Adipose tissue (tissue), 3 donors: ENCODE results near the gene TMEM63B. TPM values are rescaled to one million over a fixed set of nuclear protein-coding genes. Genes with fewer than 3 reads are reported as not detected.
"Not testable (repeated sequence)": the region's sequence is repeated elsewhere in the genome, so short reads cannot be mapped to it uniquely, and the experiment has no call there.

Experiments used
- H3K27ac ChIP-seq: one replicate; pipeline ENCODE4 v1.5.1; 2013; ENCODE audit warnings: low read depth, low read length
- WGBS, 3 donors: extraction: QIAGEN DNeasy Blood & Tissue Kit; methylation state at CpG; one replicate each; pipeline ENCODE4 v1.1.7; 2013; 5-methylcytosine and 5-hydroxymethylcytosine counted together
- polyA plus RNA-seq, 3 donors: library from polyadenylated mRNA; stranded (reverse); fragments of 200-250 nt; gene quantifications; one replicate each; pipeline ENCODE4 v1.2.3, GENCODE V29; 2013
- donor health status: healthy with polysubstance abuse.
- donor health status: Bipolar disorder and iron deficiency.
- donor health status: healthy.

The TMEM63B gene
- polyA plus RNA-seq = 10 to 100 TPM in 2 of 3 donors, 1 to 10 TPM in 1; 8.6 to 18.8 (median 10.9) TPM

DNA sequence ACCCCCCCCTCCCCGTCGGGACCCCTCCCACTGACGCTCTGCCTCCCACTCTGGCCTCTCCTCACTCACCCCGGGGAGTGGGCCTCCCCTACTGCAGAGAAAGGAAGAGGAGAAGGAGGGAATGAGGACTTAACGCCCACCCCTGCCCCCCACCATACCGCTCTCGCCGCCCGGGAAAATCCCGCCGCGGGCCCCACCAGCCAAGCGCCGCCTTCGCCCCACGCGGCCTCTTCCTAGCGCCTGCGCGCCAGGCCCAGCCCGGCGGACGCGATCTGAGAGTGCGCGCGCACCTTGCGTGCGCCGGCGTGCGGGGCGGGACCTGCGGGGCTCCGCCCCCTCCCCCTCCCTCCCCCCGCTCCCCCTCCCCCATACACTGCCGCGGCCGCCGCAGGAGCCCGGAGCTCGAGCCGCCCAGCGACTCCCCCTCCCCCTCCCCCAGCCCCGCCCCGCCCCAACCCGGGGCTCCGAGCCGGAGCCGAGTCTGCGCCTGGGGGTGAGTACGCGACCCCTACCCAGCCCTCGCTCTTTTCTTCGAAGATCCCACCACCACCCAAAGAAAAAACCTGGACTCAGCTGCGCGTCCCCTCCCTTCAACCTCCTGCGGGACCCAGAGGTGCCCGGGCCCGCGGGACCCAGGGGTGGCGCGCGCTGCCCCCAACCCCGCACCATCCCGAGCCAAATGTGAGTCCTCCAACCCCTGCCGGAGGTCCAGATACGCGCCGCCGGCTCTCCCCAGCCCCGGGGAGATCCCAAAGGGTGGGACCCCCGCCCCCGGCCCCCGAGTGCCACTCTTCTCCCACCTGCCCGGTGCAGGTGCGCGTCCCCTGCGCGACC, at the start of gene TMEM63B, which contains the start of gene MRPL14:
TMEM63B (plus strand) TSS at position 369 of the 834 bp plus-strand sequence. CDS start 7,031 bp downstream, outside the sequence.
MRPL14 (minus strand) TSS at position 267 of the 834 bp plus-strand sequence. CDS start 10,841 bp downstream, outside the sequence.
- WGBS, 3 donors = 0 to 1% (median 0%) methylated on average over 32 to 73 of the region's 80 CpGs
- H3K27ac ChIP-seq = no peak within 1 kb of the TSS

DNA sequence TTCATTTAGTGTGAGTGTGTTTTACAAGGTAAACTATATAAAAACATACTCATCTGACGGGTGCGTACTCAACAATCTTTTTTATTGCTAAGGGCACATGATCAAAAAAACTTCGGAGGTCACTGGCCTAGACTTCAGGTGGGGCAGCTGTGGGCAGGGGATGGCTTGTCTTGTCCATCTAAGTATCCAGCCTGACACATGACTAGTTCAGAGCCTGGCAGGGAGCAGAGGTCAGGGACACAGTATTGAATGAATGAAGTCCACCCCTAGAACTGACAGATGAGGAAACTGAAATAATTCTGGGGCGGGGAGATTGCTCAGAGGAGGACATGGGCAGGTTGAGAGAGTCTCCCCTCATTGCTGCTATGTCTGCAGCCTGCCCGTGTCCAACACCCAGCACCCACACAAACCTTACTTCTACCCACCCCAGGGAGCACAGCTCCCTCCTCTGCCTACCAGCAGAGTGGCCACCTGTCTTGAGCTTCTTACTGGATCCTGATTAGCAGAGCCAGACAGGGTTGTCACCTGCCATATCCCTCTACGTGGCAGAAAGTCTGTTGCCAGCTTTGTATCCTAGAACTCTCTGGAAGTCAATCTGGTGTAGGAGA, 49.0 kb upstream of the TMEM63B start:
- WGBS, 3 donors = 89 to 96% (median 92%) methylated on average over 6 of the region's 6 CpGs
- no peak overlapping the region for H3K27ac ChIP-seq

DNA sequence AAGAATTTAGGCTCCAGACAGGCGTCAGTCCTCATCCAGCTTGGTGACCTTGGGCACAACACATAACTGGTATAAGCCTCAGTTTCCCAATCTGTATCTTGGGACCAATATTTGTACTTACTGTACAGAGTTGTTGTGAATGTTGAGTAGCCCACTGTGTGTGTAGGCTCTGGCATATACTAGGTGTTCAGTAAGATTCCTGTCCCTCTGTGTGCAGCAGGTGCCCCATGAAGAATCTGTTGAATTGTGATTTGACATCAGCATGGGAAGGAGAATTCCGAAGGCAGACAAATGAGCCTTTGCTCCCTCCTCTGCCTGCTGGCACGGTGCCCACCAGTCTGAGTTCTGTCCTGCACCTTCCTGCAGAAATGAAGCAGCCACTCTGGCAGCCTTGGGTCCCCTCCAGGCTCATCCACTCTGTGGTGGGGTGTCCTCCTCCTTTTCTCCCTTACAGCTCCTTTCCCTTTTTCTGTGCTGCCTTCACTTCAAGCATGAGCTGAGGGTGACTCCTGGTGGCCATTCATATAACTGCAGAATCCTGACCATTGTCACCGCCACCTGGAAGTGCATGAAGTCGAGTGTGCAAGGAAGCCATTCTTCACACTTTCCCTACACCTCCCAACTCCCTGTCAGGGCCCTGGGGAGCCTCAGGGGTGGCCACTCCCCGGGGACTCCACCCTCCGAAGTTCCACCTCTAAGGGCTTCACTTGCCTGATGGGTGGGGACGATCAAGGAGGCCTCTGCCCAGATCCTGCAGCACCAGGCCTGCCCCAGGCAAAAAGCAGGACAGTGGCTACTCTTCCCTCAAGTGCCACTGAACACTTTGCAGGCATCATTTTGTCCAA, 48.3 kb upstream of the TMEM63B start:
- H3K27ac ChIP-seq = no peak overlapping the region
- 16 to 24% (median 23%) methylated on average over 8 of the region's 8 CpGs for WGBS, 3 donors

DNA sequence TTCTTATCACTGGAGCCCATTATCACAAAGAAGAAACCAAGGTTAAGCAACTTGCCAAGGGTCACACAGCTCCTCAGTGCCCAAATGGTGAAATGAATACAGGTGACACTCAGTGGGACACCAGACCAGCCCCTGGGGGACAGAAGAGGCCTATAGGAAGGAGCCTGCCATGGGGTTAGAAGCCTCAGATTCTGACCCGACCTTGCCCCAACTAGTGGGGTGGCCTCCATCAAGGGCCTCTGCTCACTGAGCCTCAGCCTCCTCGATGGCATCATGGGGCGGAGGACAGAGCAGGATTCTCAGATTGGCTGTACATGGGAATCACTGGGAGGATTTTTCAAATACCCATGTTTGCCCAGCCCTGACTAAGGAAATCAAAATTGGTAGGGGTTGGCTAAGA, 47.7 kb upstream of the TMEM63B start:
- H3K27ac ChIP-seq = no peak overlapping the region
- 74 to 88% (median 75%) methylated on average over 3 of the region's 3 CpGs for WGBS, 3 donors

DNA sequence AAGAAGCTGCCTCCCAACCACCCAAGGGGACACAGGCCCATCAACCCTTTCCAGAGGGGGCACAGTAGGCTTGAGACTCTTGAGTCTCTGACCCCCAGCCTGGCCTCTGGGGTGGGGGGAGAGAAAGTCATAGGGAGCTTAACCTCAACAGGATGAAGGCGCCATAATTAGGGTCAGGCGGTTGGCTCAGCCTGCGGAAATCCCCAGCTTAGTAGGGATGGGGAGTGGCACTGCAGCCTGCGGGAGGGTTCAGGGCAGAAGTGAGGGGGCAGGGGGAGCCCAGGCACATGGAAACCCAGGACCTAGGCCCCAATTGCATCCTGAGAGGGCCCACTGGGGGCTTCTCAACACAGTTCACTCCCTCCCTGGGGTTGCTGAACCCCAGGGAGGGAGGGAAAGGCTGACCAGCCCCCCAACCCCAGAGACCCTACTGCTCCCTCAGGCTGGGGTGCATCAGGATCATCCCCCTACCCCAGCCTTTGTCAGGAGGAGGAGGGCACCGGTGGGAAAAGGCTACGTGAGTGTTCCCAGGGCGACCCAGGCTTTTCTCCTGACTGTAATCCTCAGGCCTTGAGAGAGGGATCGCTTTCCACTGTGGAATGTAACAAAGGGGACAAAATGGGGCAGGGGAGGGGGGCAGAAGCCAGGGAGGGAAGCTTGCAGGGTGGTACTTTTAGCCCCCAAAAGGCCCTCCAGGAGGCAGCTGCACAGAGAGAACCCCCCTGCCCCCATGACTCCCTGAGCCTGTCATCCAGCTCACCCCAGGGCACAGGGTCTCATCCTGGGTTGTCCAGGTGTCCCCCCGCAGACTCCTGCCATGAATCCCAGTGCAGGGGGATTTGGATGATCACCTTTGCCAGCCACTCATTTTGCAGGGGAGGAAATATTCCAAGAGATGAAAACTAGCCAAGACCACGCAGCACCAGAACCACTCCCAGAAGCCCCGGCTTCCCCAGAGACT, 46.5 kb upstream of the TMEM63B start:
- 69 to 77% (median 76%) methylated on average over 11 of the region's 11 CpGs for WGBS, 3 donors
- no peak overlapping the region for H3K27ac ChIP-seq

DNA sequence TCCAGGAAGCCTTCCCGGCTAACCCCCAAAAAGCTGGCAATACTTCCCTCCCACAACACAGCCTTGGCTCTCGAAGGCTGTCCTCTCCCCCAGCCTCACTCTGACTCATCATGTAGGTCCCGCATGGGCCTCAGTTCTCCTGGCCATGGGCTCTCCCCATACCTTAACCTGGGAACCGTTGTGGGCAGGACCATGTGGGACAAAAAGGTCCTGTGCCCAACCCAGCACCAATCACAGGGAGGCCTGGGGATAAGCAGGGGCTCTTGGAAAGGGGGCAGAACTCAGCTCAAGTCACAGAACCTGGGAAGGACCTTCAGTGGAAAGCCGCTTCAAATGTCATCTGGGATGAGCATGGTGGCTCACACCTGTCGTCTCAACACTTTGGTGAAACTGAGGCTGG, 45.6 kb upstream of the TMEM63B start:
- H3K27ac ChIP-seq = no peak overlapping the region
- 83 to 87% (median 86%) methylated on average over 6 of the region's 6 CpGs for WGBS, 3 donors

DNA sequence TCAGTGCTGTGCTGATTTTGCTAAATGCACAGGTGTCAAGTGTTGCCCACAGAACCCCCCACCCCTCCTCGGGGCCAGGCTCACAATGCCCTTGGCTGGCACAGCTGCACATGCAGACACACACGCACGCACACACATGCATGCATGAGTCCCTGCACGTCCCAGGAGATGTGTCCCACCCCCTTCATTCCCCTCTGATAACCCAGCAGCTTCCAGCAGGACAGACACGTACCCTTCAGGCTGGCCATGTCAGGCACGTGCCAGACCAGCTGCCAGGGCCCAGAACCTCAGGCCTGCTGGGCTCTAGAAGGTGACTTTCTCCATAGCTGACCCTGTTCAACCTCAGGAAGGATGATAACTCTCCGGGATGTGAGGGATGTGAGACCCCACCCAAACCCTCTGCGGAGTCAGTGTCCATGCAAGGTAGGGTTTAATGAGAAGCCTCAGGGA, 44.5 kb upstream of the TMEM63B start:
- no peak overlapping the region for H3K27ac ChIP-seq
- 85 to 87% (median 87%) methylated on average over 8 of the region's 8 CpGs for WGBS, 3 donors

DNA sequence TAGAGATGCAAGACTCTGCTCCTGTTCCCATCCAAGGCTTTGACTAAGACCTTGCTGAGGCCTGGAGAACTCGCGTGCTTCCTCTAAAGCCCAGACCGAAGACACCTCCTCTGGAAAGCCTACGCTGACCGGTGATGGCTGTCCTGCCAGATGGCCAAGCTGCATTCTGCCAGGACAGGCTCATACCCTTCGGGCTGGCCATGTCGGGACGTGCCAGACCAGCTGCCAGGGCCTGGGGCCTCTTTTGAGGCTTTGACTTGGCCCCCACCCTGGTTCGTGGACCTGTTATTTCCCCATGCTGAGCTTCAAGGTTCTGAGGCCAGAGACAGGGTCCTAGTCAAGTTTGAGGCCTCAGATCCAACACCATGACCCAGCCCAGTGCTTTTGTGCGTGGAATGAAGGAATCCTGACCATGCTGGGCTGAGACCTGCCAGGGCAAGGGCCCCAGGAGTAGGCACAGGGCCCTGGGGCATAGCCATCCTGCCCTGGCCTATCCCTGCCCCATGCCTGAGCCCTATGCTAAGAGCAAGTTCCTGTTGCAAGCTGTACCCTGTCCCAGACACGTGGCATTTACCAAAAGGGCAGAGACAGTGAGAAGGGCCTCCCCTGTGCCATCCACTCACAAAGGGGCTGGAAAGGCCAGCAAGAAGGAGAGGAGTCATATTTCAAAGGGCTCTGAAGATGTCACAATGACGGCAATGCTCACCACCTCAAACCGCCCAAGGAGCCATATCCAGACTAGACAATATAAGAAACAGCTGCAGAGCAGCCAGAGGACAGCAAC, 42.9 kb upstream of the TMEM63B start:
- no peak overlapping the region for H3K27ac ChIP-seq
- 89 to 93% (median 91%) methylated on average over 13 of the region's 13 CpGs for WGBS, 3 donors

DNA sequence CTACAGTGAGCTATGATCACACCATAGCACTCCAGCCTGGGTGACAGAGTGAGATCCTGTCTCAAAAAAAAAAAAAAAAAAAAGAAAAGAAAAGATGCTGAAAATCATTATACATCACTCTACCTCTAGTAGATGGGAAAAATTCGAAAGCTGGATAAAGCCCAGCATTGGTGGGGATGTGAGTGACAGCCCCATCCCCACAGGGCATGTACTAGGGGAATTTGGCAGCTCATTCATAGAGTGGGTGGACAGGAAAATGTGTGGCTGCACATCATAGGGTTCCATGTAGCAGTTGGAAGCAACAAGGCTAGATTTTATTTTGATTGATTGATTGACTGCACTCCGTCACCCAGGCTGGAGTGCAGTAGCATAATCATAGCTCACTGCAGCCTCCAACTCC, 42.1 kb upstream of the TMEM63B start:
- 82 to 84% (median 83%) methylated on average over 2 of the region's 2 CpGs for WGBS, 3 donors
- H3K27ac ChIP-seq = no peak overlapping the region

DNA sequence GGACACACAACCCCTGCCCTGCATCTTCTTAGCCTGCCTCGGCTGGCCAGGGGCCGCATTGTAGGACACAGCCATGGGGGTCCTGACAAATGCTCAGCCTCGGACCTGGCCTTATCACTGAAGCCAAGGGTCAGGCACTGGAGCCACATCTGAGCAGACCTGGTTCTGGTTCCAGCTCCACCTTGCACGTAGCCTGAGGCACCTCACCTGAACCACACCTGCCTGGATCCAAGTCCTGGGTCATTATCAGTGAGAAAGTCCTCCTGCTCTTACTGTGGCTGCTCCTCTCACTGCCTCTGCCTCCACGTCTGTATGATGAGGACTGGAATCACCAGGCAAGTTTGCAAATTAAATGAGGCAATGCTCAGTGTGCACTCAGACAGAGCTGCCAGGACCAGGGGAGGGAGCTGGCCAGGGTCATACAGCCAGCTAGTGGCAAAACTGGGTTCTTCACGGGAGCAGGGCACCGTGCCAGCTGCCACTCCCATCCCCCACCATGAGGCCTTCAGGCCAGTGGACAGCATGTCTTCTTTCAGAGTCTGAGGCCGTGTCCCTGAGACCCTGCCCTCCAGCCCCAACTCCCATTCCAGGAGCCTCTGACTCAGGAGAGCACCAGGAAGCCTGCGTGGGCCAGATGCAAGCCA, 40.3 kb upstream of the TMEM63B start:
- H3K27ac ChIP-seq = no peak overlapping the region
- 40 to 67% (median 67%) methylated on average over 9 of the region's 9 CpGs for WGBS, 3 donors

DNA sequence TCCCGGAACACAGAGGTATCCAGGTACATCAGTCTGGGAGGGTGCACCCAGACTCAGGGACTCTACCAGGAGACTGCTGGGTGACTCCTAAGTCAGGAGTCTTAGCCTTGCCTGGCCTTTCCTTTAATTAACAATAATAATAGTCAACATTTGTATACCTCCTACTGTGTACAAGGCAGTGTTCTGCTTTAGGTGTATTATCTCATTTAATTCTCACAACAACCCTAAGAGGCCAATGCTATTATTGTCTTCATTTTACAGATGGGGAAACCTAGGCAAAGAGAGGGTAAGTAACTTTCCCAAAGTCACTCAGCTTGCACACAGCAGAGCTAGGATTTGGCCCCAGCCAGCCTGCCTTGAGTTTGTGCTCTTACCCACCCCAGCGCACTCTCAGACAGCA, 39.7 kb upstream of the TMEM63B start:
- no peak overlapping the region for H3K27ac ChIP-seq
- WGBS, 3 donors = 89 to 98% (median 96%) methylated on average over 2 of the region's 2 CpGs

DNA sequence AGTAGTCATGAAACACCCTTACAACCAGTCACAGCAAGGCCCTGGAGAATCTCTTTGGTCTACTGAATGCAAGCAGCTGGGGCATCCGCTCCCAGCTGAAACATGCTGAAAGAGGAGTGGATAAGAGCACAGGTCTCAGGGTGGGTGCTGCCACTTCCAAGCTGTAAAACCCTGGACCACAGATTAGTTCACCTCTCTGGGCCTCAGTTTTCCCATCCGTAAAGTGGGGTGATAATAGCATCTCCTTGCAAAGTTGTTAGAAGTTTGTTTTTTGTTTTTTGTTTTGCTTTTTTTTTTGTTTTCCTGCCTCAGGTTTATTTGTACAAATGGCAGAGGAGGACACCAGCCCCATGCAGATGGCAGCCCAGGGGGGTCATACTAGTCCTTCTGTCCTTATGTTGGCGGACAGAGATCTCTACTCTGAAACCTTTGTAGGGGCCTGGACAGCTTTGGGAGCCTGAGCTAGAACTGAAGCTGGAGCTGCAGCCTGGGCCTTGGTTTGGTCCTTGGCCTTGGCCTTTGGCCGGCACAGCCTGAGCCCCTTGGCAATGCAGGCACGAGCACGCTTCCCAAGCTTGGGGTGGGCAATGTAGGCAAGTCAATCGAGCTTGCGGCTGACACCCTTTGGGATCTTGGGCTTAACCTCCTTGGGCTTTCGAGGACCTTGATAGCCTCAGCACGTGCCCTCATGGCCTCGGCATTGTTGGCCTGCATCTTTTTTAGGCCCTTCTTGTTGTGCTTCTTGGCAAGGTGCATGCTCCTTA, 38.3 kb upstream of the TMEM63B start:
- WGBS, 3 donors = 92 to 98% (median 96%) methylated on average over 11 of the region's 11 CpGs
- no peak overlapping the region for H3K27ac ChIP-seq

DNA sequence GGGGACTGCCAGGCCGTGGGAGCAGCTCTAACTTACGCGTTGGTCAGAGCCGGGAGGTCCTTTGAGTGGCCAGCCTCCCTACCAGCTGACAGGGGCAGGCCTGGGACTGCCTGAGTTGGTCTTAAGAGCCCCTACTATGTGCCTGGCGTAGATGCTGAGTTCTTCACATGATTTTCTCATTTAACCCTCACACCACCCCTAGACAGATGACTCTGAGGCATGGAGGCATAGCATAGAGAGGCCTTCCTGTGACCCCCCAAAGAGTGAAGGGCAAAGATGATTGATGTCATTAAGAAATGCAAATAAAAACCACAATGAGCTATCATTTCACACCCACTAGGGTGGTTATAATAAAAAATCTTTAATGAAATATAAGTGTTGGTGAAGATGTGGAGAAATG, 36.9 kb upstream of the TMEM63B start:
- no peak overlapping the region for H3K27ac ChIP-seq
- 93 to 98% (median 93%) methylated on average over 5 of the region's 5 CpGs for WGBS, 3 donors

DNA sequence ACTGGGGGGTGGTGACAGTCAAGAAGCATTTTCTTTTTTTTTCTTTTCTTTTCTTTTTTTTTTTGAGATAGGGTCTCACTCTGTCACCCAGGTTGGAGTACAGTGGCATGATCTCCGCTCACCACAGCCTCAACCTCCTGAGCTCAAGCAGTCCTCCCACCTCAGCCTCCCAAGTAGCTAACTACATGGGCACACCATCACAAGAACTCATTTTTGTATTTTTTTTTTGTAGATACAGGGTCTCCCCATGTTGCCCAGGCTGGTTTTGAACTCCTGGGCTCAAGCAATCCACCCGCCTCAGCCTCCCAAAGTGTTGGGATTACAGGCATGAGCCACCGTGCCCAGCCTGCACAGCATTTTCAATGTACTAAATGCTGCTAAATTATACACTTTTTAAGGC, 36.0 kb upstream of the TMEM63B start:
- WGBS, 3 donors = 94 to 99% (median 96%) methylated on average over 3 of the region's 3 CpGs

DNA sequence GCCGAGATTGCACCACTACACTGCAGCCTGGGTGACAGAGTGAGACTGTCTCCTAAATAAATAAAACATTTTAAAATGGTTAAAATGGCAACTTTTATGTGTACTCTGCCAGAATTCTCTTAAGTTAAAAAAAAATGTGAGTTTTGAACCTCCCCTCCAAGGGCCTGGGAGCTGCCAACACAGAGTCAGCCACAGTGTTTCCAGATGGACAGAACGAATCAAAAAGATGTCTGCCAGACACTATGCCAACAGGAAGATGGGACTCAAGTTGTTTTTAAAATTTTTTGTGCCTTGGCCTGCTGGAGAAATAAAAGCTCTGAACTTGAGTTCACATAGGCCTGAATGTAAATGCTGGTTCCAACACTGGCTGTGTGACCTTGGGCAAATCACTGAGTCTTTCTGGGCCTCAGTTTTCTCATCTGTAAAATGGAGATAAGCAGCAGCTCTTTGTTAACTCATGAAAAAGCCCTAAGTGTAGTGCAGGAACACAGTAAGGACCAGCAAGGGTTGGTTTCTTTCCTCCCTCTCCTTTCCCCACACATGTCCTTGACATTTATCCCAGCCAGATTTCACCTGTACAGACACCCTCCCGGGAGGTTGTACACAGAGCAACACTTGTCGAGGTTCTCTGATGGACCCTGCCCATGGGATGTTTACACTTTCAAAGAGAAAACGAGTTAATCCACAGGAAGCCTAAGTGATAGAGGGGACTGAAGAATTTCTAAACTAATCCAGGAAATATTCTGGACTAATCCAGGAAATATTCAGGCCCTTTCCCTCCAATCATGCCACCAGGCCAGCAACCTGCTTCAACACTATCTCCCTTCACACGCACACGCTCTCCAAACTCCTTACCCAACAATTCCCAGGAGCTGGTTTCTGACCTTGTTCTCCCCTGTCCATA, 35.1 kb upstream of the TMEM63B start:
- H3K27ac ChIP-seq = no peak overlapping the region
- WGBS, 3 donors = 52 to 83% (median 80%) methylated on average over 7 of the region's 7 CpGs

More for the DNA sequence above, 36.0 kb upstream of the TMEM63B start:
- not testable (repeated sequence) for H3K27ac ChIP-seq
